Measurements from ENCODE around the gene NELL2.
A peak's percentile ranks its signal among the peaks of the same experiment; 100 is the strongest.

Gene NELL2

GRCh38 chr12:44711736-44712135, 164.4 kb downstream of the NELL2 start:
- no peak overlapping the region for H3K23ac ChIP-seq (ENCODE audit: low read length in 2 of 2)
- H2BK15ac ChIP-seq (ENCODE audit: low read depth, poor library complexity, severe bottlenecking), result no peak overlapping the region
- no peak overlapping the region for H3K4me3 ChIP-seq (ENCODE audit: insufficient read depth in 1 of 2, low read depth in 1 of 2, low read length in 2 of 2)
- H2AK5ac ChIP-seq (ENCODE audit: low read length, severe bottlenecking), result no peak overlapping the region
- H2BK5ac ChIP-seq (ENCODE audit: low read depth, low read length, poor library complexity, severe bottlenecking), result no peak overlapping the region
- DNase-seq, result no peak
- H2BK12ac ChIP-seq (ENCODE audit: low read length in 2 of 2), result no peak overlapping the region
- no peaks in the 10 kb centered on the region for H3K36me3 ChIP-seq (ENCODE audit: control insufficient read depth in 1 of 2, insufficient read depth in 2 of 2, low read depth in 1 of 2, low read length in 2 of 2)
- no peak overlapping the region for H3K14ac ChIP-seq (ENCODE audit: low read length in 2 of 2)
- H4K8ac ChIP-seq (ENCODE audit: low read length), result no peak overlapping the region
- no peaks in the 10 kb centered on the region for H3K9me3 ChIP-seq (ENCODE audit: control insufficient read depth, low read length)
- no peak overlapping the region for H3K9ac ChIP-seq (ENCODE audit: low read length)
- H3K4me2 ChIP-seq (ENCODE audit: low read length, poor library complexity, severe bottlenecking), result no peak overlapping the region
- no CpG with 5 or more reads among the region's 1 CpG for WGBS
- no peaks in the 10 kb centered on the region for H3K27me3 ChIP-seq (ENCODE audit: control insufficient read depth in 1 of 2, insufficient read depth in 1 of 2, low read length in 2 of 2)
- no peak overlapping the region for H4K91ac ChIP-seq (ENCODE audit: low read length)
- H3K4me1 ChIP-seq (ENCODE audit: control insufficient read depth, insufficient read depth, low read depth, low read length), result no peaks in the 10 kb centered on the region
- no peak overlapping the region for H3K4ac ChIP-seq (ENCODE audit: low read depth in 1 of 2, low read length in 2 of 2)
- H2BK120ac ChIP-seq (ENCODE audit: low read depth, low read length), result no peak overlapping the region
- no peaks in the 10 kb centered on the region for H3K79me1 ChIP-seq (replicated peaks; ENCODE audit: low read length, poor library complexity, severe bottlenecking)
- H3K18ac ChIP-seq (ENCODE audit: low read depth in 1 of 2, low read length in 2 of 2), result no peak overlapping the region
- no peak overlapping the region for H2AFZ ChIP-seq (ENCODE audit: low read depth, low read length)
- H3K27ac ChIP-seq (ENCODE audit: low read length, poor library complexity, severe bottlenecking), result no peak overlapping the region

- Histone ChIP-seq H3K4me1 (ENCODE audit: control insufficient read depth, insufficient read depth, low read depth, low read length) (no peaks in the 10 kb centered on the region), H3K27ac (ENCODE audit: low read length, poor library complexity, severe bottlenecking) (no peak overlapping the region), H3K14ac (ENCODE audit: low read length in 2 of 2) (no peak overlapping the region), H3K79me1 (replicated peaks; ENCODE audit: low read length, poor library complexity, severe bottlenecking) (no peaks in the 10 kb centered on the region), H2BK12ac (ENCODE audit: low read length in 2 of 2) (no peak overlapping the region), H2BK5ac (ENCODE audit: low read depth, low read length, poor library complexity, severe bottlenecking) (no peak overlapping the region), H4K8ac (ENCODE audit: low read length) (no peak overlapping the region), H3K18ac (ENCODE audit: low read depth in 1 of 2, low read length in 2 of 2) (no peak overlapping the region), H3K9ac (ENCODE audit: low read length) (no peak overlapping the region), H3K23ac (ENCODE audit: low read length in 2 of 2) (no peak overlapping the region), H3K36me3 (ENCODE audit: control insufficient read depth in 1 of 2, insufficient read depth in 2 of 2, low read depth in 1 of 2, low read length in 2 of 2) (no peaks in the 10 kb centered on the region), H3K9me3 (ENCODE audit: control insufficient read depth, low read length) (no peaks in the 10 kb centered on the region), H2BK120ac (ENCODE audit: low read depth, low read length) (no peak overlapping the region), H2AFZ (ENCODE audit: low read depth, low read length) (no peak overlapping the region), H3K4me2 (ENCODE audit: low read length, poor library complexity, severe bottlenecking) (no peak overlapping the region), H3K4me3 (ENCODE audit: insufficient read depth in 1 of 2, low read depth in 1 of 2, low read length in 2 of 2) (no peak overlapping the region), H2AK5ac (ENCODE audit: low read length, severe bottlenecking) (no peak overlapping the region), H4K91ac (ENCODE audit: low read length) (no peak overlapping the region), H3K27me3 (ENCODE audit: control insufficient read depth in 1 of 2, insufficient read depth in 1 of 2, low read length in 2 of 2) (no peaks in the 10 kb centered on the region), H2BK15ac (ENCODE audit: low read depth, poor library complexity, severe bottlenecking) (no peak overlapping the region), H3K4ac (ENCODE audit: low read depth in 1 of 2, low read length in 2 of 2) (no peak overlapping the region)
- peak; percentile 6 for DNase-seq
- WGBS, result 76% methylated on average over 2 of the region's 2 CpGs
Measured at GRCh38 chr12:44709166-44709565, 166.9 kb downstream of the NELL2 start.

GRCh38 chr12:44708218-44708617, 167.9 kb downstream of the NELL2 start:
- Histone ChIP-seq H2AK5ac (ENCODE audit: low read length, severe bottlenecking) (no peak overlapping the region), H2BK120ac (ENCODE audit: low read depth, low read length) (no peak overlapping the region), H3K4me2 (ENCODE audit: low read length, poor library complexity, severe bottlenecking) (no peak overlapping the region), H2BK5ac (ENCODE audit: low read depth, low read length, poor library complexity, severe bottlenecking) (no peak overlapping the region), H3K27ac (ENCODE audit: low read length, poor library complexity, severe bottlenecking) (no peak overlapping the region), H4K8ac (ENCODE audit: low read length) (no peak overlapping the region), H3K4me1 (ENCODE audit: control insufficient read depth, insufficient read depth, low read depth, low read length) (no peaks in the 10 kb centered on the region), H2BK15ac (ENCODE audit: low read depth, poor library complexity, severe bottlenecking) (no peak overlapping the region), H4K91ac (ENCODE audit: low read length) (no peak overlapping the region), H2BK12ac (ENCODE audit: low read length in 2 of 2) (no peak overlapping the region), H3K4ac (ENCODE audit: low read depth in 1 of 2, low read length in 2 of 2) (no peak overlapping the region), H3K18ac (ENCODE audit: low read depth in 1 of 2, low read length in 2 of 2) (no peak overlapping the region), H3K9ac (ENCODE audit: low read length) (no peak overlapping the region), H3K27me3 (ENCODE audit: control insufficient read depth in 1 of 2, insufficient read depth in 1 of 2, low read length in 2 of 2) (no peaks in the 10 kb centered on the region), H3K4me3 (ENCODE audit: insufficient read depth in 1 of 2, low read depth in 1 of 2, low read length in 2 of 2) (no peak overlapping the region), H3K36me3 (ENCODE audit: control insufficient read depth in 1 of 2, insufficient read depth in 2 of 2, low read depth in 1 of 2, low read length in 2 of 2) (no peaks in the 10 kb centered on the region), H3K23ac (ENCODE audit: low read length in 2 of 2) (no peak overlapping the region), H3K9me3 (ENCODE audit: control insufficient read depth, low read length) (no peaks in the 10 kb centered on the region), H3K79me1 (replicated peaks; ENCODE audit: low read length, poor library complexity, severe bottlenecking) (no peaks in the 10 kb centered on the region), H2AFZ (ENCODE audit: low read depth, low read length) (no peak overlapping the region), H3K14ac (ENCODE audit: low read length in 2 of 2) (no peak overlapping the region)
- DNase-seq, result no peak
- WGBS, result 96% methylated on average over 2 of the region's 2 CpGs

- Histone ChIP-seq H3K27me3 (ENCODE audit: control insufficient read depth in 1 of 2, insufficient read depth in 1 of 2, low read length in 2 of 2) (no peaks in the 10 kb centered on the region), H3K23ac (ENCODE audit: low read length in 2 of 2) (no peak overlapping the region), H4K8ac (ENCODE audit: low read length) (no peak overlapping the region), H2BK120ac (ENCODE audit: low read depth, low read length) (no peak overlapping the region), H3K27ac (ENCODE audit: low read length, poor library complexity, severe bottlenecking) (no peak overlapping the region), H2BK15ac (ENCODE audit: low read depth, poor library complexity, severe bottlenecking) (no peak overlapping the region), H3K4me3 (ENCODE audit: insufficient read depth in 1 of 2, low read depth in 1 of 2, low read length in 2 of 2) (no peak overlapping the region), H3K4me2 (ENCODE audit: low read length, poor library complexity, severe bottlenecking) (no peak overlapping the region), H3K14ac (ENCODE audit: low read length in 2 of 2) (no peak overlapping the region), H2BK12ac (ENCODE audit: low read length in 2 of 2) (no peak overlapping the region), H3K18ac (ENCODE audit: low read depth in 1 of 2, low read length in 2 of 2) (no peak overlapping the region), H3K36me3 (ENCODE audit: control insufficient read depth in 1 of 2, insufficient read depth in 2 of 2, low read depth in 1 of 2, low read length in 2 of 2) (no peaks in the 10 kb centered on the region), H4K91ac (ENCODE audit: low read length) (no peak overlapping the region), H2AK5ac (ENCODE audit: low read length, severe bottlenecking) (no peak overlapping the region), H3K9me3 (ENCODE audit: control insufficient read depth, low read length) (no peaks in the 10 kb centered on the region), H3K4ac (ENCODE audit: low read depth in 1 of 2, low read length in 2 of 2) (no peak overlapping the region), H3K9ac (ENCODE audit: low read length) (no peak overlapping the region), H2BK5ac (ENCODE audit: low read depth, low read length, poor library complexity, severe bottlenecking) (no peak overlapping the region), H3K4me1 (ENCODE audit: control insufficient read depth, insufficient read depth, low read depth, low read length) (no peaks in the 10 kb centered on the region), H3K79me1 (replicated peaks; ENCODE audit: low read length, poor library complexity, severe bottlenecking) (no peaks in the 10 kb centered on the region), H2AFZ (ENCODE audit: low read depth, low read length) (no peak overlapping the region)
- WGBS, result 100% methylated on average over 1 of the region's 3 CpGs
- peak; percentile 19 for DNase-seq
Measured at GRCh38 chr12:44703182-44703910, 172.8 kb downstream of the NELL2 start.

All from mesenchymal stem cell (in vitro differentiated cells and primary cell).